Measurements from ENCODE around the gene ZNF536. TPM values are rescaled to one million over a fixed set of nuclear protein-coding genes. Genes with fewer than 3 reads are reported as not detected.

Gene ZNF536
- total RNA-seq, 1 experiment from 2014 or later, result 2.9 TPM

GRCh38 chr19:30539315-30539714 is 167.1 kb downstream of the ZNF536 start:
- no peaks in the 10 kb centered on the region for H3K4me1 ChIP-seq (ENCODE audit: insufficient read depth, low read length, poor library complexity, severe bottlenecking)
- H3K4me3 ChIP-seq (ENCODE audit: low read depth, low read length, poor library complexity, severe bottlenecking), result no peak overlapping the region
- POLR2A ChIA-PET (ENCODE audit: low non-redundant PET), result no interaction called here
- H3K36me3 ChIP-seq (ENCODE audit: insufficient read depth, low read length, poor library complexity, severe bottlenecking), result no peaks in the 10 kb centered on the region
- H3K27me3 ChIP-seq (replicated peaks; ENCODE audit: insufficient read depth, low read depth, low read length, poor library complexity), result no peaks in the 10 kb centered on the region
- CTCF ChIA-PET, result no interaction called here
- no peaks in the 10 kb centered on the region for H3K9me3 ChIP-seq (ENCODE audit: low read depth, low read length, poor library complexity, severe bottlenecking)
- intact Hi-C loops (cut with micrococcal nuclease; ENCODE audit: unreplicated experiment), result no loop called here
- DNase-seq (ENCODE audit: low spot score), result no peak
- no peak for TF ChIP-seq EZH2 (IDR thresholded peaks at IDR 0.05; ENCODE audit: borderline replicate concordance, low read depth, low read length, poor library complexity, severe bottlenecking)
- TF ChIP-seq CTCF (conservative IDR thresholded peaks at IDR 0.05; ENCODE audit: low read depth, low read length), result no peak
- BruUV-seq (replicated peaks), result no TSS peak
- no peak overlapping the region for H3K27ac ChIP-seq (ENCODE audit: low read depth, low read length, poor library complexity, severe bottlenecking)

- intact Hi-C loops (cut with micrococcal nuclease; ENCODE audit: unreplicated experiment), result no loop called here
- ChIA-PET POLR2A (ENCODE audit: low non-redundant PET) (no interaction called here), CTCF (no interaction called here)
- H3K9me3 ChIP-seq (ENCODE audit: low read depth, low read length, poor library complexity, severe bottlenecking), result no peaks in the 10 kb centered on the region
- H3K27ac ChIP-seq (ENCODE audit: low read depth, low read length, poor library complexity, severe bottlenecking), result no peak overlapping the region
- no peaks in the 10 kb centered on the region for H3K4me1 ChIP-seq (ENCODE audit: insufficient read depth, low read length, poor library complexity, severe bottlenecking)
- TF ChIP-seq CTCF (conservative IDR thresholded peaks at IDR 0.05; ENCODE audit: low read depth, low read length) (no peak), EZH2 (IDR thresholded peaks at IDR 0.05; ENCODE audit: borderline replicate concordance, low read depth, low read length, poor library complexity, severe bottlenecking) (no peak)
- no peak for DNase-seq (ENCODE audit: low spot score)
- no peaks in the 10 kb centered on the region for H3K27me3 ChIP-seq (replicated peaks; ENCODE audit: insufficient read depth, low read depth, low read length, poor library complexity)
- no peaks in the 10 kb centered on the region for H3K36me3 ChIP-seq (ENCODE audit: insufficient read depth, low read length, poor library complexity, severe bottlenecking)
- no peak overlapping the region for H3K4me3 ChIP-seq (ENCODE audit: low read depth, low read length, poor library complexity, severe bottlenecking)
- no TSS peak for BruUV-seq (replicated peaks)
Observed at GRCh38 chr19:30539981-30540380, 167.8 kb downstream of the ZNF536 start.

DNA sequence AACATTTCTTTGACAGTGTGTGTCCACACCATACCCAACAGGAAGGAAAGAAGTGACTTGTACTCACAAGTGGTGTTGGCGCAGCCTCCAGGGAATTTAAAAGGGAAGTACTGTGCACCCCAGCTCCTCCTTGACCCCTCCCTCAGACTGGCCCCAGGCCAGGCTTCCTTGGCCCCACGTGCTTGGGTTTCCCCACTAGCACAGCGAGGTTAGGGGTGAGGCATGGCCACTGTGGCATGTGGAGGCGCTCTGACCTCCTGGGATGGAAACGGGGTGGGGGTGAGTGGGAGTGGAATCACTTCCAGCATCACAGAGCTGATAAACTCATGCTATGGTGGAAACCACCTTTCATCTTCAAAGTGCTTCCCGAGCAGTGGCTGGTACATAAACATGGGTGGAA is 168.6 kb downstream of the ZNF536 start:
- no peak overlapping the region for H3K4me3 ChIP-seq (ENCODE audit: low read depth, low read length, poor library complexity, severe bottlenecking)
- H3K4me1 ChIP-seq (ENCODE audit: insufficient read depth, low read length, poor library complexity, severe bottlenecking), result no peaks in the 10 kb centered on the region
- no peak for TF ChIP-seq EZH2 (IDR thresholded peaks at IDR 0.05; ENCODE audit: borderline replicate concordance, low read depth, low read length, poor library complexity, severe bottlenecking)
- no peak for TF ChIP-seq CTCF (conservative IDR thresholded peaks at IDR 0.05; ENCODE audit: low read depth, low read length)
- H3K36me3 ChIP-seq (ENCODE audit: insufficient read depth, low read length, poor library complexity, severe bottlenecking), result no peaks in the 10 kb centered on the region
- intact Hi-C loops (cut with micrococcal nuclease; ENCODE audit: unreplicated experiment), result no loop called here
- ChIA-PET POLR2A (ENCODE audit: low non-redundant PET) (no interaction called here), CTCF (no interaction called here)
- no peak for DNase-seq (ENCODE audit: low spot score)
- H3K27ac ChIP-seq (ENCODE audit: low read depth, low read length, poor library complexity, severe bottlenecking), result no peak overlapping the region
- BruUV-seq (replicated peaks), result no TSS peak
- H3K9me3 ChIP-seq (ENCODE audit: low read depth, low read length, poor library complexity, severe bottlenecking), result no peaks in the 10 kb centered on the region
- no peaks in the 10 kb centered on the region for H3K27me3 ChIP-seq (replicated peaks; ENCODE audit: insufficient read depth, low read depth, low read length, poor library complexity)
